GM12892 (cell line): ENCODE data around the gene ARHGEF16.

Experiments used
- POLR2A ChIP-seq: IDR thresholded peaks from 2 replicates; pipeline ENCODE4 v1.6.1; 2011; ENCODE audit warnings: low read depth, low read length, control low read depth
- TAF1 ChIP-seq: IDR thresholded peaks from 2 replicates; pipeline ENCODE4 v1.6.1; 2011; ENCODE audit warnings: low read depth, mild to moderate bottlenecking, control low read depth, low read length, borderline replicate concordance

- TF ChIP-seq TAF1 (no peak), POLR2A (no peak)
These were observed 30.6 kb downstream of the ARHGEF16 start for GRCh38 chr1:3485016-3485415.
